GM10847 (cell line): ENCODE data around the gene NOCT.

Source experiments
- POLR2A ChIP-seq: IDR thresholded peaks from 2 replicates; pipeline ENCODE4 v1.6.1; 2011; ENCODE audit not compliant: insufficient read length; ENCODE audit errors: extremely low read depth

The NOCT gene

GRCh38 chr4:139030614-139031235, 15.1 kb downstream of the NOCT start:
- no peak for TF ChIP-seq POLR2A

- TF ChIP-seq POLR2A: no peak
Measured at GRCh38 chr4:139035650-139036049, 20.1 kb downstream of the NOCT start.

- no peak for TF ChIP-seq POLR2A
Measured at GRCh38 chr4:139036885-139037284, 21.3 kb downstream of the NOCT start.

DNA sequence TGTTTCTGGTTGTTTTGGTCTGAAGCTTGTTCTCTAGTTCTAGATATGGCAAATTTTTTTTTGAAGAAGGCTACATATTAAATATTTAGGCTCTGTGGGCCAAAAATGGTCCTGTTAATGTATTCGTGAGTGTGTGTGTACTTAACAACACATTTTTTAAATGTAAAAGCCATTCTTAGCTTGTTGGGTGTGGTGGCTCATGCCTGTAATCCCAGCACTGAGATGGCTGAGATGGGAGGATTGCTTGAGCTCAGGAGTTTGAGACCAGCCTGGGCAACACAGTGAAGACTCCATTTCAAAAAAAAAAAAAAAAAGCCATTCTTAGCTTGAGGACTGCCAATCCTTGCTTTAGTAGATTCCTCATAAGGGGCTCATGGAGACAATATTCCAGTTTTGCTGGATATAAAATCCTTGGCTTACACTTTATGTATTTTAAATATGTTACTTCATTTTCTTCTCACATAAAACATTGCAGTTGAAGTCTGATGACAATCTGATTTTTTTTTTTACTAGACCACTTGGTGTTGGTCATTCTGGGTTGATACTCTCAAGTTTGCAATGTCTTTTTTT, 23.4 kb downstream of the NOCT start:
- no peak for TF ChIP-seq POLR2A

GRCh38 chr4:139042981-139043460, 27.4 kb downstream of the NOCT start:
- no peak for TF ChIP-seq POLR2A

DNA sequence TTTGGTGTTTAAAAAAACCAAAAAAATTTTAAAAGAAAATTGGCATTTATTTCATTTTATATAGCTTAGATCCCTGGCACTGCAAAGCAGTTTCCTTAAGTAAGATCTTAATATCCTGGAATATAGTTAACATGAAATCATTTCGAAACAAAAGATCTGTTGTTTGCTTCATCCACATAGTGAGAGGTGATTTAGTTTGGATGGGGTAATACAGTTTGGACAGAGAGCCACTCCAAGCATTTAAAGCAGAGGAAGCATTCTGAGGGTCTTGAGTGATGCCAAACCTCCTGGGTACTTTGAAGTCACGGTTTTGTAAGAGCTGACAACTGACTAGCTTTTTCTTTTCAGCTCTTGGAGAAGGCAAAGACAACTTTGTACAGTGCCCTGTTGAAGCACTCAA, 28.7 kb downstream of the NOCT start:
- no peak for TF ChIP-seq POLR2A

GRCh38 chr4:139048026-139048425, 32.4 kb downstream of the NOCT start:
- no peak for TF ChIP-seq POLR2A

DNA sequence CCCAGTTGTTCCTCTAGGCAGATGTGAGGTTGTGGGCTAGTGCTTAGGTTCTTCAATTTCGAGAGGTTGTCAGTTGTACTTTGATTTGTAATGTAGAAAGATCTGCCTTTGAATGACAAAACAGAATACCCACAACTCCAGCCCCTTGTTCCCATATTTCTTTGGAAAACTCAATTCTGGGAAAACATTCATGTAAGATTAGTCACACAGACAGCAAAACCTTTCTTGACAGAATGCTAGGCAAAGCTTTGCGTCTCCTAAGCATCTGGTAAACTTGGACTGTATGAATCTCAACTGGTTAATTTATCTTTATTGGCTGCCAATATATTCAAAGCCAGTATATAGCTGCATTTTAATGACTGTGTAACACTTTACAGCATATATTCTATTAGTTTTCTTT, 34.9 kb downstream of the NOCT start:
- no peak for TF ChIP-seq POLR2A

GRCh38 chr4:139053909-139054308, 38.3 kb downstream of the NOCT start:
- no peak for TF ChIP-seq POLR2A

DNA sequence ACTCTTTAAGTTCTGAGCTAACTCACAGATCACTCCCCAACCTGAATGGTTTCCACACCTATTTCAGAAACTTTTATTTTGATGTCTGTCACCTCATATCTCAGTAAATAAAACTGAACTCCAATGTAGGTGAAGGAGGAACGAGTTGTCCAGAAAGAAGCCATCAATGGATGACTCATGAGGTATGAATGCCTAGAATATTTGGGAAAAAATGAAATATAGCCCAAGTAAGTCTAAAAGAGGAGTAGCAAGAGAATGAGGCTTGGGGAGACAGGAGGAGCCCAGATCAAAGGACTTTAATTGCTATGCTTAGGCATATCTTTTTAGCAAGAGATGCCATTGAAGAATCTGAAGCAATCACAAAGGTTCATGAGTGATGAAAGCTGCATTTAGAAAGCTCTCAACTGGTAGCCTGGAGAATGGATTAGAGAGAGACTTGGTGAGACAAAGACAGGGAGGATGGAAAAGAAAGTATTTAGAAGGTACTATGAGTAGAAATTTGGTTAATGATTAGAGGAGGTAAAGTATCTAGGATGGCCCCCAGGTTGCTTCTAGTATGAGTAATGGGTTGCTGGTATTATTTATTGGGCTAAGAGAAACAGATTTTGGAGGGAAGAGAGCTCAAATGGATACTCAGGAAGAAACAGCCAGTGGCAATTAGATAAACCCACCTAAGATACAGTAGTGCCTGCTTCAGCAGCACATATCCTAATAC, 39.4 kb downstream of the NOCT start:
- TF ChIP-seq POLR2A: no peak

- TF ChIP-seq POLR2A: no peak
Measured at GRCh38 chr4:139060591-139060990, 45.0 kb downstream of the NOCT start.

DNA sequence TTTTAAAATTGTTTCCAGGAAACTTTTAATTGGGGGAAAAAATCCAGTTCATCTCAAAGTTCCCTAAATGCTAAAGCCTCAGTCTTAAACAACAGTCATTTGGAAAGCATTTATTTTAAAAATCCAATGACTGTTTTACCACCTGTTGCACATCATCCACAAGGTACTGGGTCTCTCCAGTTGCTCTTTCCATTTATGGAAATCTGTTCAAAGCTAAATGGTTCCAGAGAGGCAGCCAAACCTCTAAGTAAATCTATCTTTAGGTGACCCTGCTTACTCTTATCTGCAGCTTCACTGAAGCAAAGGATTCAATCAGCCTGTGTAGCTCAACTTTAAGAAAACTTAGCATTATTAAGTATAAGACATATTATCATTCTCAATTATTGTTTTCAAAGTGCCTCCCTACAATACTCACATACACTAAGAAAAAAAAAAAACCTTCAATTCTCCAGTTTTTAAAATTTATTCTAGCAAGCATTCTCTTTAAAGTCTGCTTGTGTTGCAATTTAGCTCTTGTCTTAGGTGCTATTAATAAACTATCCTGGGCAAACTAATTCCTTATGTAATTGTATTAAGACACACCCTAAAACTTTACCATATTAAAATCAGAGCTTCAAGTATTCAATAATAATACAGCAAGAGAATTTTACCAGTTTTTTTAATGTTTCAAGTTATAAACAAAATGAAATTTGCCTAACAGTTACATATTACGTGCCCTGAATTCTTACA, 60.6 kb downstream of the NOCT start:
- no peak for TF ChIP-seq POLR2A

DNA sequence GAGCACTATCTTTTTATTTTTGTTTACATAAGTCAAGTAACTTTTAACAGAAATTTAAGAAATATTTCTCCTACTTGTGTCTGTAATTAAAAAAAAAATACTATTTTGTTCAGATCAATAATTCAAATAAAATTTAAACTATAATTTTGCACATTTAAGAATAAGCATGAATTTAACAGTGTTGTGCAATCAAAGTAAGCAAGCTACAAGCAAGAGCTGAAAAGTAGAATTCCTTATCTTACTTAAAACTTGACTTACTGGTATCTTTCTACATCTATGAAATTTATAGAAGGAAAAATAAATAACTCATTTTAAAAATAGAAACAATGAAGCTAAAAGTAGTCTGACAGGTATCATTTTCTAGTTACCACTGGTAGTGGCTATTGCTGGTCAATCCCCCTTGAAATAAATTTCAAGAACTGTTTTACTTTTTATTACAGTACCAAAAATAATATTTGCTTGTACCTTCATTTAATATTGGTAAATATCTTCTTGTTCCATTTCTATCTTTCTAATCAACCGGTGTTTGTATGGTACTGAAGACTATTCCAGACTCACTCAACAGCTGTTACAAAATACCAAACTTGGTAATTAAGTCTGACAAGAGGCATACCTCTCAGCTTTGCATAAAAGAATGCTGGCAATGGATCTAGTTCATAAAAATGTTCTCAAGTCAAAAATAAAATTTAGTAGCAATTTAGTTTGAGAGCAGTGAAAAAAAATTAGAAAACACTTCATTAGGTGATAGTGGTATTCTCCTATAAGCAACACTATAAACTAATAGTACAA, 62.2 kb downstream of the NOCT start:
- TF ChIP-seq POLR2A: no peak

DNA sequence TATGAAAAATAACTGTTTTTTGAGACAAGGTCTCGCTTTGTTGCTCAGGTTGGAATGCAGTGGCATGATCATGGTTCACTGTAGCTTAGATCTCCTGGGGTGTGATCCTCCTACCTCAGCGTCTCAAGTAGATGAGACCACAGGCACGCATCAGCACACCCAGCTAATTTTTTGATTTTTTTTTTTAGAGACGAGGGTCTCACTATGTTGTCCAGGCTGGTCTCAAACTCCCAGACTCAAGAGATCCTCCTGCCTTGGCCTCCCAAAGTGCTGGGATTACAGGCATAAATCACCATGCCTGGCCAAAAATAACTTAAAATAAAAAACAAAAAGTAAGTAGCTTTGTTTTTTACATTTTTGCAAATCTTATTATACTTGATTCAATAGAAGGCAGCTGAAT, 63.3 kb downstream of the NOCT start:
- TF ChIP-seq POLR2A: no peak
